Cardiac muscle cell (in vitro differentiated cells and primary cell): Measurements from ENCODE around the gene UBE2F. TPM values are rescaled to one million over a fixed set of nuclear protein-coding genes. Genes with fewer than 3 reads are reported as not detected.

Source experiments
- DNase-seq, 2 donors: peaks; one replicate each; pipeline versions ENCODE4 v3.0.0 to v3.0.0-alpha.2; 2010 to 2017; ENCODE audit warnings: low read depth in 1 of 2, low spot score in 1 of 2
- H3K27ac ChIP-seq: fragments of 200-600 bp; sonication (generic); 2 replicates; pipeline ENCODE4 v1.5.1; 2016
- H3K27me3 ChIP-seq: fragments of 200-600 bp; sonication (generic); 2 replicates; pipeline ENCODE4 v1.6.0; 2016; ENCODE audit warnings: control low read depth
- H3K36me3 ChIP-seq: fragments of 200-600 bp; sonication (generic); 2 replicates; pipeline ENCODE4 v1.5.1; 2016; ENCODE audit warnings: control low read depth
- H3K4me1 ChIP-seq: fragments of 200-600 bp; sonication (generic); 2 replicates; pipeline ENCODE4 v1.8.1; 2017; ENCODE audit warnings: low read depth, mild to moderate bottlenecking, mixed run types
- H3K4me3 ChIP-seq: fragments of 200-600 bp; sonication (generic); 2 replicates; pipeline ENCODE4 v1.5.1; 2016; ENCODE audit warnings: mild to moderate bottlenecking
- H3K9me3 ChIP-seq: fragments of 200-600 bp; sonication (generic); 2 replicates; pipeline ENCODE4 v1.5.1; 2017; ENCODE audit warnings: low read depth, mild to moderate bottlenecking, control low read depth
- polyA plus RNA-seq: library from polyadenylated mRNA; unstranded; fragments of >200 nt; fragmentation: Nextera tagmentation; extraction: Ambion mirVana; gene quantifications from 2 replicates; pipeline ENCODE4 v1.2.1, GENCODE V29; 2016
- total RNA-seq: library from RNA; depleted of rRNA; stranded (reverse); fragments of >200 nt; gene quantifications from 2 replicates; pipeline ENCODE4 v1.2.3, GENCODE V29; 2016
- TF ChIP-seq, protein P1 (sequence below): IDR thresholded peaks from 2 replicates; pipeline ENCODE4 v1.5.1; 2012; ENCODE audit warnings: low read depth, mild to moderate bottlenecking, low read length

UBE2F gene
- total and polyA plus RNA-seq, 2 experiments from 2014 or later: 35.1 to 66.2 TPM

DNA sequence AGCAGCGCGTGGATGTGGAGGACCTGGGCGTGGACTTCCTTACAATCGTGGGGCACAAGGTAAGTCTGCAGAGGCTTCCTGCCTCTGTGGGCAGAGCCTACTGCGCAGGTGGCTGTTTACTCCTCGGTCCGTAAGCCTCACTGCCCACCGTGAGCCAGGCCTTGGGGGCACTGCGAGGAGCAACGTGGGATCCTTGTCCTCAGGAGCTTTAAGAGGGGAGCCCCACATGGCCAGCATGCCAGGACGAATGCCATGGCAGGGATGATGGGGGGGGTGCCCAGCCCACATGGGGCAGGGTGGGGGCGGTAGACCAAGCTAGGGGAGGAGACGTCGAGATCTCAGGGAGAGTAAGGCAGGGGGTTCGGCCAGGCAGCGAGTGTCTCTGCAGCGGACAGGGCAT, 115.3 kb downstream of the UBE2F start:
- no peak for DNase-seq
- Histone ChIP-seq H3K36me3 (no peaks in the 10 kb centered on the region), H3K9me3 (no peaks in the 10 kb centered on the region), H3K27me3 (no peaks in the 10 kb centered on the region), H3K4me3 (no peak overlapping the region), H3K4me1 (no peaks in the 10 kb centered on the region), H3K27ac (no peak overlapping the region)
- TF ChIP-seq, protein P1, sequence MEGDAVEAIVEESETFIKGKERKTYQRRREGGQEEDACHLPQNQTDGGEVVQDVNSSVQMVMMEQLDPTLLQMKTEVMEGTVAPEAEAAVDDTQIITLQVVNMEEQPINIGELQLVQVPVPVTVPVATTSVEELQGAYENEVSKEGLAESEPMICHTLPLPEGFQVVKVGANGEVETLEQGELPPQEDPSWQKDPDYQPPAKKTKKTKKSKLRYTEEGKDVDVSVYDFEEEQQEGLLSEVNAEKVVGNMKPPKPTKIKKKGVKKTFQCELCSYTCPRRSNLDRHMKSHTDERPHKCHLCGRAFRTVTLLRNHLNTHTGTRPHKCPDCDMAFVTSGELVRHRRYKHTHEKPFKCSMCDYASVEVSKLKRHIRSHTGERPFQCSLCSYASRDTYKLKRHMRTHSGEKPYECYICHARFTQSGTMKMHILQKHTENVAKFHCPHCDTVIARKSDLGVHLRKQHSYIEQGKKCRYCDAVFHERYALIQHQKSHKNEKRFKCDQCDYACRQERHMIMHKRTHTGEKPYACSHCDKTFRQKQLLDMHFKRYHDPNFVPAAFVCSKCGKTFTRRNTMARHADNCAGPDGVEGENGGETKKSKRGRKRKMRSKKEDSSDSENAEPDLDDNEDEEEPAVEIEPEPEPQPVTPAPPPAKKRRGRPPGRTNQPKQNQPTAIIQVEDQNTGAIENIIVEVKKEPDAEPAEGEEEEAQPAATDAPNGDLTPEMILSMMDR: no peak

DNA sequence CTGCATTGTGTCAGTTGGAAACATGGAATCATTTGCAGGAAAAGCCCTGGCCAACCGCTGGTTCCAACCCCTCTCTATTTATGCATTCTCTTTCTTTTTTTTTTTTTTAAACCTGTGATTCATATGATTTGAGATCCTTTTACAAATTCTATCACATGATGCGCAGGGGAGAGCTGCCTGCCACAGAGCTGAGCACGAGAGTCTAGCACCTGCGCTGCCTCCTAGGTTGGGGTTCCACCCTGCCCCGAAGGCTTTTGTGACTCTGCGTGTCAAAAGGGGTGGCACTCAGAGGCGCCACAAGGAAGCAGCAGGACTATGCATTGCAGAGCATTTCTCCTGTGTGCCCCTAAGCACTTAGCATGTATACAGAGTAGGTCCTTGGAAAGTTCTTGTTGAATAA, 116.0 kb downstream of the UBE2F start:
- no peaks in the 10 kb centered on the region for H3K36me3 ChIP-seq
- no peaks in the 10 kb centered on the region for H3K27me3 ChIP-seq
- TF ChIP-seq, protein P1: no peak
- no peak overlapping the region for H3K27ac ChIP-seq
- no peaks in the 10 kb centered on the region for H3K9me3 ChIP-seq
- no peak overlapping the region for H3K4me3 ChIP-seq
- no peak for DNase-seq
- H3K4me1 ChIP-seq: no peaks in the 10 kb centered on the region

DNA sequence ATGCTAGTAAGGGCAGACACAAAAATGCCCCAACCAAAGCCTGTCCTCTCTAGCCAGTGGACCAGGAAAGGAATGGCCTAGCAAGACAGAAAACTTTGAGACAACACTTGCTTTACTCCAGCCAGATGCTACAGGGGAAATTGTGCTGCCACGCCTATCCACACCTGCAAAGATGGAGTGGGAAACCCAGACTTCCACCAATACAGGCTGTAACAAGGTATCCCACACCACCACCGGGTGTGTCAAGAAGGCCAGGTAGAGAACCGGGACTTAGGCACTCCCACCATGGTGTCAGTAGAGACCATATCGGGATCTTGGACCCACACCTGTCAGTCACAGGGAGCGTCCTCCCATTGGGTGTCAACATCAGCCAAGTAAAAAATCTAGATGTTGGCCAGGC, 117.1 kb downstream of the UBE2F start:
- no peaks in the 10 kb centered on the region for H3K4me1 ChIP-seq
- H3K27ac ChIP-seq: no peak overlapping the region
- H3K27me3 ChIP-seq: no peaks in the 10 kb centered on the region
- no peak overlapping the region for H3K4me3 ChIP-seq
- H3K36me3 ChIP-seq: no peaks in the 10 kb centered on the region
- H3K9me3 ChIP-seq: no peaks in the 10 kb centered on the region
- DNase-seq: no peak
- TF ChIP-seq, protein P1: no peak

DNA sequence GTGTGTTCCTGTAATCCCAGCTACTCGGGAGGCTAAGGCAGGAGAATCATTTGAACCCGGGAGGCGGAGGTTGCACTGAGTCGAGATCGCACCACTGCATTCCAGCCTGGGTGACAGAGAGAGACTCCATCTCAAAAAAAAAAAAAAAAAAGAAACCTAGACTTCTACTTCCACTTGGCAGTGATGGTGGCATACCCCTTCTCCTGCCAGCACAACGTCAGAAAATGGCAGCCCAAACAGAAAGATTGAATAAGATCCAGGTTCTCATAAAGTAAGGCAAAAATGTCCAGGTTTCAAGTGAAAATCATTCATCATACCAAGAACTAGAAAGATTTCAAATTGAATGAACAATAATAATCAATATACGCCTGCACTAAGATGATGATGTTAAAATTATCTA, 117.9 kb downstream of the UBE2F start:
- H3K36me3 ChIP-seq: no peaks in the 10 kb centered on the region

DNA sequence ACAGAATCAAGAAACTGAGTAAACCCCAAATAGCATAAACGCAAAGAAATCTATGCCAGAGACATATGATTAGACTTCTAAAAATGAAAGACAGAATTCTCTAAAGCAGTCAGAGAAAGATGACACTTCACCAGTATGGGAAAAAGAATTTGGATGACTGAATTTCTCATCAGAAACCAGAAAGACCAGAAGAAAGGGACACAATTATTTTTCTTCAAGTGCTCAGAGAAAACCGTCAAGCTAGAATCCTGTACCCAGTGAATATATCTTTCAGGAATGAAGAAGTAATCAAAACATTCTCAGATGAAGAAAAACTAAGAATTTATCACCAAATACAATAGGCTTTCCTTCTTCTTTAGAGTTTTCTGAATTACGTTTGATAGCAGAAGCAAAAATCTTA, 119.1 kb downstream of the UBE2F start:
- Histone ChIP-seq H3K9me3 (no peaks in the 10 kb centered on the region), H3K27me3 (no peaks in the 10 kb centered on the region), H3K36me3 (no peaks in the 10 kb centered on the region), H3K4me3 (no peak overlapping the region), H3K4me1 (peaks cover 4% of the 10 kb centered on the region), H3K27ac (no peak overlapping the region)
- TF ChIP-seq, protein P1: no peak
- no peak for DNase-seq

More for the DNA sequence above, 117.9 kb downstream of the UBE2F start:
- no peak overlapping the region for H3K4me3 ChIP-seq
- no peaks in the 10 kb centered on the region for H3K4me1 ChIP-seq
- no peaks in the 10 kb centered on the region for H3K27me3 ChIP-seq
- TF ChIP-seq, protein P1: no peak
- H3K27ac ChIP-seq: no peak overlapping the region
- DNase-seq: no peak
- no peaks in the 10 kb centered on the region for H3K9me3 ChIP-seq

DNA sequence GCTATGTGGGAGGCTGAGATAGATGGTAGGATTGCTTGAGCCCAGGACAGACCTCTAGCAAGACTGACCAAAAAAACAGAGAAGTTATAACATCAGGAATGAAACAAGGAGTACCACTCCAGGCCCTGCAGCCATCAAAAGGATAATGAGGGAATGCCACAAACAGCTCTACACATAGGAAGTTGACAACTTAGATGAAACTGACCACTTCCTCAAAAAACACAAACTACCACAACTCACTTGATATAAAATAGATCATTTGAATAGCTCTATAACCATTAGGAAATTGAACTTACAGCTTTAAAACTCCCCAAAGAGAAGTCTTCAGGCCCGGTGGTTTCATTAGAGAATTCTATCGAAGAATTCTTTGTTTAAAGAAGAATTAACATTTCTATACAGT, 120.4 kb downstream of the UBE2F start:
- H3K36me3 ChIP-seq: no peaks in the 10 kb centered on the region

More for the DNA sequence above, 120.4 kb downstream of the UBE2F start:
- DNase-seq: no peak
- H3K9me3 ChIP-seq: no peaks in the 10 kb centered on the region
- no peak overlapping the region for H3K27ac ChIP-seq
- peaks cover 6% of the 10 kb centered on the region for H3K4me1 ChIP-seq
- H3K4me3 ChIP-seq: no peak overlapping the region
- TF ChIP-seq, protein P1: no peak
- no peaks in the 10 kb centered on the region for H3K27me3 ChIP-seq
